Activated naive CD4-positive, alpha-beta T cell treated with Interleukin-2 at 50 U/mL for 16 hours (primary cell): Measurements from ENCODE around the gene SLC2A9.
"Not testable (repeated sequence)": the region's sequence is repeated elsewhere in the genome, so short reads cannot be mapped to it uniquely, and the experiment has no call there.

Experiments
- DNase-seq: peaks from one replicate; pipeline ENCODE4 v3.0.0-alpha.2; 2020

The SLC2A9 gene

DNA sequence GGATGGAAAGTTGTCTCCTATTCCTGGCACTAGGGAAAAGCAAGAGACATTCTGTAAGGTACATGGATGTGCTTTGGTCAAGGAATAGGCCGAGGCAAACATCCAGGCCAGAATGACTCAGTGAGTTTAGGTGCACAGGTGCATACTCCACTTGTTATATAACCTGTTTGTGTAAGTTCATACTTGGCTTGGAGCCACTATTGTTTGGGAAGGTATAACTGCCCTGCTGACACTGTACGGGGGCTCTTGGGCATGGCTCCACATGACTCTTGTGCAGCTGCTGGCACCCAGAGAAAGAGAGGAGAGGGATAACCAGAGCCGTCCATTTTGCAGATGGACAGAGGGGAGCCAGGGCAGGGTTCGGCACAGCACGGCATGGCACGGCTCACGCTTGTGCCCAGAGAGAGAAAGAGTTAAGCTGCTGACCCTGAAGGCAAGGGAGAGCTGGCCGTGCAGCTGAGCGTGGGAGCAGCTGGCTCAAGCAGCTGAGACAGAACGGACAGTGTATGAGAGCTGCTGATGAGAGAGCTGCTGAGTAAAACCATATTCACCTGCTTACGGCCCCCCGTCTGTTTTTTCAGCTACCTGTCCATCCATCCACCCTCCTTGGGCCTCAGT lies 98.0 kb downstream of the SLC2A9 start:
- no peak for DNase-seq

DNA sequence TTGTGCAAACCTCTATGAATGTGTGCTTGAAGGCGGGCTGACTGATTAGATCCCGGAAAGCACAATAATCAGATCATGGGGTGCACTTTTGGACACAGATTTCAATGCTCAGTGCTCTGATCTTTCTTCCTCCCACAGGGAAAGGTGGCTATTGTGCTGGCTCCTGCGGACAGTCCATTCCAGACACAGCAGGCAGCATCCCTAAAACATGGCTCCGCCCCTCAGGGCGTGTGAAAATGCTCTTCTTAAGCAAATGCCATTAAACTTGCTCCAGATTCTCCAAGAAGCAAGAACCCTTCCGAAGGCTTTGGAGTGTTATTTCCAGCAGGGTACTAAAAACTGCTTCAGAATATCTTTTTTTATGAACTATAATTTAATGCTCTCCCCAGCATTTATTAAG lies 100.0 kb downstream of the SLC2A9 start:
- DNase-seq = no peak

DNA sequence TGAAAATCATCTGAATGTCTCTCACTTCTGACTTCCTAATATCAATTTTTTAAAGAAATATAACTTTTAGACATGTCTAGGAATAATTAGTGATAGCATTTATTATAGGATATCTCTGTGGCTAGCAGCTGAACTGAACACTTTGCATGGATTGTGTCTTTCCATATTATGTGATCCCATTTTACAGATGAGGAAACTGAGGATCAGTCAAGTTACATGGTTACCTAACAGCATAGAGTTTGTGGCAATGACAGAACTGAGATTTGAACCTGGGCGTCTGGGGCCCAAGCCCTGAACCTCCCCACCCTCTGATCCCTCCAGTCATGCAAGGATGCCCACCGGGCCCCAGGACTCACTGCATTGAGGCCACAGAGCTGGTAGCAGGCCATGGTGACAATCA lies 101.3 kb downstream of the SLC2A9 start:
- no peak for DNase-seq

DNA sequence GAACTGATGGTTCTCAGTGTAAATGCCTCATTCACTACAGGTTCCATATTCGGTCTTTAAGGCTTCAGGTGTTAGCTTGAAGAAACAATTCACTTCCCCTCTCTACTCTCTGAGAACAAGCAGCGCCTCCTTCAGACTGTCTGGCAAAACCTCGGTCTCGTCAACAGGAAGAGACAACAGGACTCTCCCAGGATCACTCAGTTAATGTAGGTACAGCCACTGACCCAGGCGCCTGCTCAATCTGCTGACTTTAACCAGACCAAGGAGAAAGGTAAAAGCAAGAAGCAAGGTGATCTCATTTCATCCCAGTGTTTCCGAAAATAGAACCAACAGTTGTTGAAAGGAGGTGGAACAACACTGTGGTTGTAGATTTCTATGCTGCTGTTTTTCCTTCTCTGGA lies 102.2 kb downstream of the SLC2A9 start:
- no peak for DNase-seq

DNA sequence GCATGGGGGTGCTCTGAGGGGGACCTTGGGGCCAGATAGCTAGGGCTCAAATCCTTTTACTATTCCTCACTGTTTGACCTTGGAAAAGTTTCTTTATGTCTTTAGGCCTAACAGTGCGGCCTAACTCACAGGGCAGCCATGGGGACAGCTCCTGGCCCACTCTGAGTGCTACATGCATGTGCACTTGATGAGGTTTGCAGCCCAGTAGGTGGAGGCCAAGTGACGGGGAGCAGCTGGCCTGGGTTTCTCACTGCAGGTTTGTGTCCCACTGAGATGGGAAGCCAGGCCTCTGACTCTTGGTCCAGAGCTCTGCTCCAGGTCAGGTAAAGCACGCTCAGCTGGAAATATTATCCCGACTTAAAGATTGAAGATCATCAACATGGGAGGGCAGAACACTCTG lies 102.8 kb downstream of the SLC2A9 start:
- DNase-seq = no peak

DNA sequence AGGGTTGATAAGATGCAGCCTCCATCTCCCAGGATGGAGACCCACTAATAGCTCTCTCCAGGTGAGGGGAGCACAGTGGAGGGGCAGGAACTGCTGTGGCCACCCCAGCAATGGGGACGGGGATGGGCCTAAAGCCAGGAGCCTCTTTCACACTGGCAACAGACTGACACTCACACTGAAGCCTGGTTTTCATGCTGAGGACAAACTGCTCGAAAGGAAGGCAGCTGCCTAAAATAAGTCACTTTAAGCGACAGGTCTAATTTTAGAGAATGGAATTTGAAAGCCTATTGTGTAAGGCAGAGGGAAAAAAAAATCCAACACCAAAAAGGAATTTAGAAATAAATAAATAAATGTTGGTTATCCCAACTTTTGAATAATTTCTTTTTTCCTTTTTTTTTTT lies 104.4 kb downstream of the SLC2A9 start:
- no peak for DNase-seq

DNA sequence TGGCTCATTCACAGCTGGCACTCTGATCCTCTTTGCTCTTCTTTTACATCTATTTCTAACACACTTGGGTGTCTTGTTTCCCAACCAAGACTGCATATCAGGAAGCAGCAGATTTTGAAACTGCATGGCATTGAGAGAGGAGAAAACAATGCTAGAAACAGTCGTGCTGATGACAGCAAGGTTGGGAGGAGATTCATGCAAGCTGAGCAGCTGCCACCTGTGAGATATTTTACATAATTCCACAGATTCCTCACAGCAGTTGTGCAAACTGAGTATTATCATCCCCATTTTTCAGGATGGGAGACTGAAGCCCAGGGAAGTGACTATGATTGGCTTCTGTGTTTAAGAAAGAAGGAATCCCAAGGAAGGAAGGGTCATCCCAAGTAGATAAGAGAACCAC lies 105.0 kb downstream of the SLC2A9 start:
- DNase-seq = no peak

DNA sequence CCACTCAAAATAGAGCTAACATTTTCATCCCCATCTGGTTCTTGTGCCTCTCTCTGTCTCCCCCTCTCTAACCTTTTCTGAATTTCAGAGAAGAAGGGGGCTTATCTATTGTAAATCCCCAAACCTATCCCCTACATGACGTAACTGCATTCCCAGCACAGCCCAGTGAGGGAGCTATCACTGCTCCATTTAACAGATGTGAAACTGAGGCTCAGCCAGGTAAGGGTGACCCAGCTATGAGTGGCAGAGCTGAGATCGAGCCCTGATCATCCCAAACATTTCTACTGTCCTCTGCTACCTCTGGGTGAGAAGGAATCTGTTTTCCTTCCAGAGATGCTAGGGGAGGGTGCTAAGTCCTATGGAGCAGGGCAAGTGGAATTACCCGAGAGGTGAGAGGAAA lies 107.5 kb downstream of the SLC2A9 start:
- DNase-seq = no peak

DNA sequence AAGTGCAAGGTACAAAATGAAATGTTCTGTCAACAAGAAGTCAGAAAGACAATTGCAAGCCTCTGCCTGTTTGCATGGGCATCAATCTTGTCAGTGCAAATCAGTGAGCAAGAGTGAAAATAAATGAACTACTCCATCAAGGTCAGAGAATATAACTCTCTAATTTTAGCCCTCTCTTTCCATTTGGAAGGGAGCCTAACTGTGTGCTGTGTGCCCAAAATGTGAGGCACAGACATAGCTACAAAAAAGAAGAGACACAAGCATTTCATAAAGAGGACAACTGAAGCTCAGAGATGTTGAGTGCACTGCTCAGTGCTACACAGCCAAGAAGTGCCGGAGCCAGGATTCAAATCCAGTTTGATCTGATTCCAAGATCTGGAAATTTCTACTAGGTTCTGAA lies 114.3 kb downstream of the SLC2A9 start:
- DNase-seq = no peak

DNA sequence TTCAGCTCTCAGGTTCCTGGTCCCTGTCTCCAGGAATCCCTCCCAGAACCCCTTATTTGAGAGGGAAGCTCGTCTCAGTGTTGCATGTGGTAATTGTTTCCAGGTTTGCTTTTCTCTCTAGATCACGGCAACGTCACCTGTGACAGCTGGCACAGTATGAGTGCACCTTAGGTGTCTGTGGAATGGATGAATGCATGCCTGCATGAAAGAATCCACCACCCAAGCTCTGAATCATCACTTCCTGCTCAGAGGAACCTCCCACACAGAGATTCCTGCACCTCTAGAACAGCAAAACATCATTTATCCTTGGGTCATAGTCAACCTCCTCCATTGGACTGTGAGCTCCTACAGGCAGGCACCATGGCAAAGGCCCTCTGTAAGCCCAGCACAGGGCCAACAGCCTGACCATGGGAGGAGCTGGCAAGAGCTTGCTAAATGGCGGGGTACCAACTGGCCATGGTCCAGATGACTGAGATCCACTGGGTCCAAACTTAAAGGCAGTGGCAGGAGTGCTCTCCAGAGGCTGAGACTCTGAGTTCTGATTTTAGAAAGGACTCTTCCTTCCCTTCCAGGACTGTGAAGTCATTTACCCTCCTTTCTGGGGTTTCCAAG lies 116.2 kb downstream of the SLC2A9 start:
- DNase-seq = no peak

DNA sequence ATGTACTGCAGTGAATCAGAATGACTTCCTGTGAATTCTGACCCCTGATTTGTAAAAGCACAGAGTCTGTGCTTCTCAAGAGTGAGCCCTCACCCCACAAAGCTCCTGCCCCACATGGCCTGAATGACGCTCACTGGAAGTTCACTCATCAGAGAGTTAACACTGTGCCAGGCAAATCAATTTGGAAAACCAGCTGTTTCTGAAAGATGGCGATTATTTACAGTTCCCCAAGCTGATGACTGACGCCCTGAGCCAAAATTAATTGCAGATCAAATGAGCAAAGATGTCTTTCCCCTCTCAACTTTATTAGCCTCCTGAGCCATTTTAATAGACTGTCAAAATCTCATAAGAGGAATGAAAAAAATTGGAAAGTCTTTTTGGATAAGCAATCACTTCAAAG lies 118.0 kb downstream of the SLC2A9 start:
- no peak for DNase-seq

DNA sequence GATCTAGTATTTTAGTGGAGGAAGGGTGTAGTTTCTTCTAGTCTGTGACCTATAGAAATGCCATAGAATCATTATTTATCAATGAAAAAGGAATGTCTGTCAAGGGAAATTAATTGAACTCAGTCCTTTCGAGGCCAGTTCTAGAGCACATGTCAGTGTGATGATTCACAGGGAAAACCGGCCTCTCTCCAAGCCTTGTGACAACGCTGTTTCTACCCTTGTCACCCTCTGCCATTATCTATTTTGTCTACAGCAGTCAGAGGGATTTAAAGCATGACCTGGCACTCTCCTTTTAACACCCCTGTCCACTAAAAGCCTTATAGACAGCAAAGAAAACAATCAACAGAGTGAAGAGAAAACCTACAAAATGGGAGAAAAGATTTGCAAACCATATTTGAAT lies 120.0 kb downstream of the SLC2A9 start:
- DNase-seq = no peak

DNA sequence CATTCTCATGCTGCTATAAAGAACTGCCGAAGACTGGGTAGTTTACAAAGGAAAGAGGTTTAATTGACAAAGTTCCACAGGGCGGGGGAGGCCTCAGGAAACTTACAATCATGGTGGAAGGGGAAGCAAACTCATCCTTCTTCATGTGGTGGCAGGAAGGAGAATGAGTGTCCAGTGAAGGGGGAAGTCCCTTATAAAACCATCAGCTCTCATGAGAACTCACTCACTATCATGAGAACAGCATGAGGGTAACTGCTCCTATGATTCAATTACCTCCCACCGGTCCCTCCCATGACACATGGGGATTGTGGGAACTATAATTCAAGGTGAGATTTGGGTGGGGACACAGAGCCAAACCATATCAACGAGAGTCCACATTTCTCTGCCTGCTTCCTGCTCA lies 120.7 kb downstream of the SLC2A9 start:
- not testable (repeated sequence) for DNase-seq

DNA sequence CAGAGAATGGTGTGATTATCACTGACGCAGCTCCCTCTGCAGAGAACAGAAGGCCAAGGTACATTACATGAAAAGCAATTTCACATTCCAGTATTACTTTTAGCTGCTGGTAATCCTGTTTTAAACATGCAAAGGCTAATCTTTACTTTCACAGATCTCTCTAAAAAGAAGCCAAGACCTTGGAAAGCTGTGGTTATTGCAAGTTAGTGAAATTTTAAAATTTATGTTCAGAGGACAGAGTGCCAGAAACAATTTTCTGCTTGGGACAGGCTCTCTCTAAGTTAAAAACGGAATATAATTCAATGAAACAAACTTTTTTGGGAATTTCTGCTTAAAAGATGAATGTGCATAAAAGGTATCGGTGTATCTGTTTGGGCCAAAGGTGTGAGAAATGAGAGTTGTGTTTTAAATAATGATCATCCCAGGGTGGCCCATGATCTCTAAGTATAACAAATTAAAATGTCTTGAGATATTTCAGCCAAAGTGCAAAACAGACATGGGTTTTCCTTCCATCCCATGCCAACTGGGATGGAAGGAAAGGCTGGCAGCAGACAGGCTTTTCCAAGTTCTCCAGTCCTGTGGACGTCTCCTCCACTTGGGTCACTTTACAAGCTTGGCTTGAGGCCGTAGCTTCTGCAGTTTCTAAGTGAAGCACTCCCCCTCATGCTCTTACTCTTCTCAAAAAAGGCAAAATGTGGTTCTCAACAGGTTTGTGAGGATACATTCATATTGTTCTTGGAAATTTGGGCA lies 121.8 kb downstream of the SLC2A9 start:
- DNase-seq = no peak

DNA sequence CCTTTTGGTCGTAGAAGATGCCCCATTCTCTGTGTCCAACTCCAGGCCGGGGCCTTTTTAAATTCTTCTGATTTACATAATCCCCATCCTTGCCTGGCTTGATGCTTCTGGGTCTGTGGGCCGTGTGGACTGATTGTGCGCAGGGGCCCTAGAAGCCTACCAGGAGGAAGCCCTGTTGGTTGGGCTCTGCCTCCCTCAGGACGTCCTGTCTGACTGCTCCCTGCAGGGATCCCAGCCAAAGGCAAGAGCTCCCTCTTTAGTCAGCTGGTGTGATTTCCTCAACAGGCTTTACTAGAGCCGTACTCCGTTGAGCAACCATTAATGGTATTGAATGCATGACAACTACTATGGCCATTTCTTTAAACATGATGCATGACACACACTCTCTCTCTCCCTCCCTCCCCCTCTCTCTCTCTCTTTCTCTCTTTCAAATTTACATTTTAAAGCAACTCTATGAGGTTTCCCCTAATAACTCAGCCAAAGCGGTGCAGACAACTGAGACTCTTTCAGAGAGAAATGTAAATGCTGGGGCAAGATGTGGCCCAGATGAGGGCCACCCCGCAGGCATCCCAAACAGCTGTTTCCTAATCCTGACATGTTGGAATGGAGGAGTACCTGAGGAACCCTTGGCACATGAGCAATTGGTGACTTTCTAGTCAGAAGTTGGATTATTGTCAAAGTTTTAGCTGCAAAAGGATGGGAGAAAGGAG lies 122.5 kb downstream of the SLC2A9 start:
- no peak for DNase-seq

DNA sequence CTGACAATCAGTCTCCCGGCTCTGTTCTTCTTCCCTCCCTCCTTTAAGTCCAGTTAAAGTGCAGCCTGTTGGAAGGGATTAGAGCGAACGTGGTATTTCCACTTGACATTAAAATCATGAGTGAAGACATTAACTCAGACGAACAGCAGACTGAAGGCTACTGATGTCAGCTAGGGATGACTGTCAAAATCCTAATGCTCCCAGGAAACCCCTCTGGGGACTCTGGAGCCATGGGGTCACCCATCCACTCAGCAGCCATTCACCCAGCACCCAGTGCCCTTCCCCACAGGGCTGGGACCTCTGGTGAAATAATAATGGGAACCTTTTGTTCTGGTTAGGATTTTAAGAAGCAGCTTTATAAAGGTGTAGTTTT lies 126.0 kb downstream of the SLC2A9 start:
- DNase-seq = no peak

DNA sequence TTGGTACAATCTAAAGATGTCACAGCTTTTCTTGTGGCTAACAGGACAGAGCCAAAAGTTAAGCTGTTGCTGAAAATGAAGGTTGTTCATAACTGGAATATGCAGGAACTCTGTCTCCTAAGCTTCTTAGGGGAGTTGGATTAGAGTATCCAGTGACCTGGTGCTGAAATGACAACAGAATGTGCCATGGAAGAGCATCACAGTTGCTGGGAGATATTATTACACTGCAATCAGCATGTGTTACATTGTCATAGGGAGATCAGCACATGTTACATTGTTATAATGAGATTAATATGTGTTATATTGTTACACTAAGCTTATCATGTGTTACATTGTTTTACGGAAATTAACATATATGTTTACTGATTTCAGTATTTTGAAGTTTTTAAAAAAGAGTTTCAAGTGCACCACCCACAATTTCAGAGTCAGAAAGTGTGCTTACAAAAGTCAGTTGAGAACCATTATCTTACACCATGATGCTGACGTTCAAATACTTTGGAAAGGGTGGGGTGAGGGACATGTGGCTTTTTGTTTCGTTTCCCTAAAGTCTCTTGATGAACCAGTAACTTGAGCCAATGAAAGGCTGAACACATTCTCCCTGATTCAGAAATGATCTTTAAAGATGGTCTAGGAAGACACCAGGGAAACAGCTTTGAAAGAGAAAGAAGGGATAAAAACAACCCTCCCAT lies 126.5 kb downstream of the SLC2A9 start:
- no peak for DNase-seq

DNA sequence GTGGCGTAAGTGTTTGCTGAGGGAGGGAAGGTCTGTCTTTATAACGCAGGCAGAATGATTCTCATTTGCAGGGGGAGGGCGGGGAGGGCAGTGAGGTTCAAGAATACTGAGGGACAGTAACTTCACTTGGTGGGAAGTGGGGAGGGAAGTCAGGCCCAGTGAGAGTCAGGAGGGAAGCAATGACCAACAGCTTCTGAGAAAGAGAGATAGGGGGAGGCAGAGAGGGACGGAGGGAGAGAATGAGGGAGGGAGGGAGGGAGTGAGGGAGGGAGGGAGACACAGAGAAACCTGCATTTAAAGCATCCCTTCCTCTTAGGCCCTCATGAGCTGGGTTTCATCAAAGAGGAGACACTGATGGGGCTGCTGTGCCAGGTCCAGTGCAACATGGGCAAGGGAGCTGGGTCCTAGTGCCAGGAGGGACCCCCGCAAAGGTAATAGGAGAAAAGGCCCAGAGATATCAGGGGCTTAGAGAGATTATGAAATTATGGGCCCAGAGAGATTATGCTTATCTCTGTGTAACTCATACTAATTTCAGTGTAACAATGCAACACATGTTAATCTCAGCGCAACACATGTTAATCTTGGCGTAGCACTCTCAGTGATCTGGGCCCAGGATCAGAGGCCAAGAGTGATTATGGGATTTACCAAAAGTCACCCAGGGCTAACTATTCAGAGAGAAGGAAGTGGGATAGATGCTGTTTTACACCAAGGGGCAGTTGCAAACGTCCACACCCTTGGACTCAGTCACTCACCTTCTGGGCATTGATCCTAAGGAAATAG lies 127.8 kb downstream of the SLC2A9 start:
- no peak for DNase-seq

DNA sequence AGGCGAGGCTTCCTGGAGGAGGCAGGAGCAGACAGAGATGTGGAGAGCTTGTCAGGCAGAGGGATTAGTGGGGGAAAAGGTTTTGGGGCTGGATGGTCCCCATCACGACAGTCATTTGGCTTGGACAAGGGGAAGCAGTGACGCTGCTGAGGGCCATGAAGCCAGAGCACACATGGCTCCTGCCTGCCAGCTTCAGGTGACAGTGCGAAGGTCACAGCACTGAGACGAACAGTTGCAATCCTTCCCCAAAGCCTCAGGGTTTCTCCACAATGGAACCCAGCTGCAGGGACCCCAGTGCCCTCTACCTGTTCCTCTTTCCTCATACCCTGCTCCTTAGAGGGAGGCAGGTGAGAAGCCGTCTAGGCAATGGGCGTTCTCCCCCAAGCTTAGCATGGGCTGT lies 129.6 kb downstream of the SLC2A9 start:
- DNase-seq = no peak

DNA sequence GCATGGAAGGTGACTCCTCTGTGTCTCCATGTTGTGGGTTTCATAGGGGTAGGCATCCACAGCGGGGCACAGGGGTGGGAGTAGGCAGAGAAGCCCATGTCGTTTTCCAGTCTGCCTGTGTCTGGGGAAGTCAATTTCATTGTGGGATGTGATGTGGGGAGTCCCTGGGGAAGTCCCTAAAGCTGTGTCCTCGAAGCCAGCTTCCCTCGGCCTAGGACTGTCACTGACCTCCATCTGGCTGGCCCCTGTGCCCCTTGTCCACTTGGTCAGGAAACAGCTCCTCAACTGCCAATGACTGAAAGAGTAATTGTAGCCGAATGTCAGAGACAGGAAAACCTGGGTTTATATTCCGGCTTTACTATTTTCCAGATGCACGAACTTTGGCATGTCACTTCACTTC lies 130.2 kb downstream of the SLC2A9 start:
- DNase-seq = no peak

DNA sequence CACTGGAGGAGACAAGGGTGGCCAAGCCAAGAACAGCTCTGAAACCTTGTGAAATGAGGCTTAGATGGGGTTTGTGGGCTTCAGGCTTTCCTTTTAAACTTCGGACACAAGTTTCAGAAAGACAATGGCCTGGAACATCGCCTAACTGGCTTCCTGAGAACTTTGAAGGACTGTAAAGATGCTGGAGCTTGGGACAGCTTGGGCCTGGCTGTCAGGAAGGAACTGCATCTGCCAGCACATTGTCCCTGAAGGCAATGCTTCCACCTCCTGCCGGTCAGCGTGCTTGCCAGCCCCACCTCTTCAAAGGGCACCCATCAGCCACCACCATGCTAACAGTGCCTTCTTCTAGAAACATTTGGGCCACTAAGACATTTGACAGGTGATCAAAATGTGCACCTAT lies 132.0 kb downstream of the SLC2A9 start:
- no peak for DNase-seq

DNA sequence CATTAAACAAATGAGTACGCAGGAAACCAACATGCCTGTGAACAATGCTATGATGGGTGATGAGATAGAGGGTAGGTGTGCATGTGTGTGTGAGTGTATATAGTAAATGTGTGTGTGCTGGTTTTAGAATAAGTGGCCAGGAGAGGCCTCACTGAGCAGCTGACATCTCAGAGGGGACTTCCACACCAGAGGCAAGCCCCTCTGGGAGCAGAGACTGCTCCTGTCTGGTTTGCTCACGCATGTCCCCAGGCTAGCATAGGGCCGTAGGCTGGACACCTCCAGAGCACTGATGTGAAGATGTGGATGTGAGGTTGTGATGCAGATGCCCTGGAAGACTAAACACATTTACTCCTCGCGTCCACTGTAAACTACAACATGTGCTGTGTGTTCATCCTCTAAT lies 135.3 kb downstream of the SLC2A9 start:
- DNase-seq = no peak
